Mucosa of gallbladder (tissue), 1 donor: ENCODE measurements around the gene RBM33. TPM values are rescaled to one million over a fixed set of nuclear protein-coding genes. Genes with fewer than 3 reads are reported as not detected.
"Not testable (repeated sequence)": the region's sequence is repeated elsewhere in the genome, so short reads cannot be mapped to it uniquely, and the experiment has no call there.

Experiments
- DNase-seq: peaks from one replicate; pipeline ENCODE4 v3.0.0-alpha.2; 2020; ENCODE audit warnings: low spot score
- total RNA-seq: library from RNA; stranded (reverse); gene quantifications from one replicate; pipeline ENCODE4 v1.2.1, GENCODE V29; 2021
- donor health status: DM: no; HTN: no; CAD: no.

The RBM33 gene
- total RNA-seq, 1 donor from 2014 or later = 59.1 TPM

GRCh38 chr7:155660758-155661093 is 16.3 kb downstream of the RBM33 start:
- DNase-seq = no peak

DNA sequence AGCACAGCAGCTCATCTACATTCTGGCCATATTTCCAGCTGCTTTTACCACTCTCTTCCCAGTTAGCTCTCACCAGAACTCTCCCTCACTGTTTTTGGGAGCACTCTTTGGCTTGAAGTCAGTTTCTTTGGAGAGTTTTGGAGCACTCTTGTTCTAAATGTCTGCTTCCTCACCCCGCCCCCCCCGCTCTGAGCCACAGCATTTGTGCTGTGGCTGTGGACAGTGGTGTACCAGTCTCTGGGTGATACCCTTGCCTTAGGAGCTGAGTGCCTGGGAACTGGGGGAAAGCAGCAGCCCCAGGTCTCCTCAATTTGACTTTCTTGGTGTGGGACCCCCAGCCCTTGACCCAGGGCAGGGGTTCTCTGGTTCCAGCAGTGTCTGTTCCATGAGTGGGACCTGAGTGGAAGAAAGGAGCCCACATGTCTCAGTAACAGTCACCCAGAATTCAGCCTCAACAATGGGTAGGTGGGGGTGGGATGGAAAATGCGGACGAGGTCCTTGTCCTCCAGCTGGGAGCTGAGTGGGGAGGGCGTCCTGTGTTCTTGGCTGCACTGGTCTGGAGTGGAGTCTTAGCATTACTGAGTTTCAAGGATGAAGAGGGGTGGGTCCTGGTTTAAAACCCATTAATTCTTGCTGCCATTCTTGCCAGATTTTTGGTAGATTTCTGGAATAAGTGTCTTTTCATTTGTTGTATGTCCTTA is 18.0 kb downstream of the RBM33 start:
- DNase-seq = no peak

DNA sequence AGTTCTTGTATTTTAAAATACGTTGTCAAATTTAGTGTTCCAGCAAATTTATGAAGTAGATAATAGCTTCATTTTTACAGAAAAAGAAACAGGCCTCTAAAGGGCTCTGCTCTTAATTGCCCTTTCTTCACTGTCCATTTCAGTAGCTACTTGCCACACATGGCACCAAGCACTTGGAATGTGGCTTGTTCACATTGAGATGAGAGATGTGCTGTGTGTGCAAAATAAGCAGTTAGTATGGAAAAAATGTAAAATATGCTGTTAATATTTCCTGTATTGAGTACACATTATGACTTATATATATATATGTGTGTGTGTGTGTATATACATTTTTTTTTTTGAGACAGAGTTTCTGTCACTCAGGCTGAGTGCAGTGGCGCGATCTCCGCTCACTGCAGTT is 19.5 kb downstream of the RBM33 start:
- no peak for DNase-seq

- DNase-seq = no peak
These were observed 20.9 kb downstream of the RBM33 start for GRCh38 chr7:155665079-155665956.

DNA sequence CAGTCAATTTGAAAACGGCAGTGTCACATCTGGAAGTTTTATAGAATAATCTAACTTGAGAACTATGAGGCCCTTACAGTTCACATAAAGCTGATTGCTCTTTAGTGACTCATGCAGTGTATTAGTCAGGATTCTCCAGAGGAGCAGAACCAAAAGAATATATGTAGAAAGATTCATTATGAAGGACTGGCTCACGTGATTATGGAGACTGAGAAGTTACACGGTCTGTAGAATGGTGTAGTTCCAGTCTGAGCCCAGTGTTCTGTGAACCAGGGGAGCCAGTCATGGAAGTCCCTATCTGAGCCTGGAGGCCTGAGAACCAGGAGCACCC is 21.5 kb downstream of the RBM33 start:
- DNase-seq = no peak

- DNase-seq = no peak
These were observed 22.9 kb downstream of the RBM33 start for GRCh38 chr7:155667241-155667829.

GRCh38 chr7:155669717-155670505 is 25.4 kb downstream of the RBM33 start:
- DNase-seq = no peak

- DNase-seq = no peak
These were observed 26.1 kb downstream of the RBM33 start for GRCh38 chr7:155670521-155670920.

GRCh38 chr7:155674556-155674955 is 30.1 kb downstream of the RBM33 start:
- DNase-seq = no peak

- no peak for DNase-seq
These were observed 31.6 kb downstream of the RBM33 start for GRCh38 chr7:155676052-155676451.

DNA sequence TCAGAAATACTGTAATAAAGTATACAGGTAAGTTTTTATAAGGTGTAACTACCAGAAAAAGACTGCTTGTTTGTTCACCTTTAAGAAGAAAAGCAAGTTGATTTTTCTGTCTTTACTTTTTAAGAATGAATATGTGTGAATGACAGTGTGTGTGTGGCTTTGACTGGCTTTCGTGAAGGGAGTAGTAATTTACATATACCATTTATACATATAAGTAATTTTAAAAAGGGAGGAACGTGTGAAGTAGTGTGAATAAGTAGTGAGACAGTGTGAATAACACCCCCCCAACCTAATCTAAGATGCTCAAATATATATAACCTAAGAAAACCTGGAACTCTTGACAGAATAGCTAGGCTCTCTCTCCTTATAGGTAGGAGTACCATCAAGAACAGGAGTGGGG is 33.2 kb downstream of the RBM33 start:
- no peak for DNase-seq

DNA sequence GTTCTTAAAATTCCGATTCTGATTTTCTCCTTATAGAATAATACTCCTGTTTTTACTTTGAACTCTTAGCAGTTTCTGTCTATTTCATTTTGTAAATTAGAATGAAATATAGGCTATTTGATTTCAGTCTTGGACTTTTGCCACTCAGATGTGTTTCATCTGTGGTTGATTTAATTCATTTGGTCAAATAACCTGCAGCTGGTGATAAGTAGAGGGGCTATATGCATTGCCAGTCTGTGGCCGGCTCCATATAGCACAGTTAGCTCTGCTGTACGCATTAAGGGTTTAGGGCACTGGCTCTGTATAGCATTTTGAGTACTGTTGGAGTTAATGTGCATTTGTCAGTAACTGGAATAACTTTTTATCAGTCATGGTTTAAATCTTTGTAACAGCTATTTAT is 35.7 kb downstream of the RBM33 start:
- no peak for DNase-seq

DNA sequence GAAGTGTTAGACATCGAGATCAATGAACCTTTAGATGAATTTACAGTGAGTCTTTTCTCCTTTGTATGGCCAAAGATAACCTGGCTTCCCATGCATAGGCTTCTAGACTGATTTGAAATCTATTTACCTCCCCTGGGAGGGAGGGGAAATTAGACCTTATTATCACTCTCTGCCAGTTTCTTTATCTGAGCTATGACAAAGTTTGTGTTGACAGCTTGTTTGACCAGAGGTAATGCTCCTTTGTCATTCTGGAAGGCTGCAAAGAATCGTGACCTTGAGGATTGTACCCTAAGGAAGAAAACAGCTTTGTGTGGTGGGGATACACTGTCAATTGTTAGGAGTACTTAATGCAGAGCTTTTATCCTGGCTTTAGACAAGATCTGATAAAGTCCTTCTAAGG is 36.4 kb downstream of the RBM33 start:
- DNase-seq = no peak

DNA sequence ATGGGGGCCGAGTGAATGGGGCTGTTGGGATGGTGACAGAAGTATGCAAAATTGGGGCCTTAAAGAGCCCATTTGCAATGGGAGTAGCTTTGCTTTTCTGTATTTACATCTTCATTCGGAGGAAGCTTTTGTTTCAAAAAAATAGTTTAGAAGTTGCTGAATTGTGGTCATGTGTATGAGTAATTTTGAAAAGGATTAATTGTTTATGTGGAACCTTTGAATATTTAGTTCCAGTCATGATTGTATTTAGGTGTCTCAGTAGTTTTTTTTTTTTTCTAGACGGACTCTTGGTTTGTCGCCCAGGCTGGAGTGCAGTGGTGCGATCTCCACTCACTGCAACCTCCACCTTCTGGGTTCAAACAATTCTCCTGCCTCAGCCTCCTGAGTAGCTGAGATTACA is 37.2 kb downstream of the RBM33 start:
- DNase-seq = no peak

DNA sequence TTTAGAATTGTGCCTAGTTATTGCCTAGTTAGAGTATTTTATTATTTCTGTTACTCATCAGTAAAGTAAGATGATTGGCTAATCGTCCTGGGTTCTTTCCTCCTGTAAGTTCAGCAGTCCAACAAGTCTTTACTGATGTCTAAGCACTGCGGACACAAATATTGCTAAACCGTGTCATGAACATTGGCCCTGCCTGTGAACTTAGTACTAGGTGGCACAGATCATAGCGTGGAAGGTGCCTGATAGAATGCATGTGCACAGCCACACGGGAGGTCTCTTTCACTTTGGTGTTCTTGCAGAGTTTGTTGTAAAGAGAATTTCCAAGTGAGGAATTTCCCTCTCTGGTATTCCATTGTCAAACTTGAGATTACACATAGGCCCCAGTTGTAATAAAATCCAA is 38.0 kb downstream of the RBM33 start:
- no peak for DNase-seq

GRCh38 chr7:155683098-155683497 is 38.6 kb downstream of the RBM33 start:
- DNase-seq = no peak

DNA sequence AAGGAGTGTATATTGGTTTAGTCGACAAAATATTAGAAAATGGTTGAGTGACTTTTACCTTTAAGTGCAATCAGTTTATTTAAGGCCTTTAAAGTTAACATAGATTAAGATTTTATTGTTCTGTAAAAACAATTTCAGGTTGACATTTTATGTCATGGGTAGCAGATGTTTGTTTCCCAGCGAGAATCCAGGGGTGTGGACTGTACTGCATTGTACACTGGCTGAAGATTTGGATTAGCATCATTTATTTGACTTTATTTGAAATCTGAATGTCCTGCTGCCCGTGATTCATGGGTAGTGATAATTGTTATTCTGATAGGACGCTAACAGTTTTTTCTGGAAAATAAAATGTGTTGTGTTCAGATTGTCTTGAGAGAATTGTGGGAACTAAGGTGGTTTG is 39.3 kb downstream of the RBM33 start:
- DNase-seq = no peak

DNA sequence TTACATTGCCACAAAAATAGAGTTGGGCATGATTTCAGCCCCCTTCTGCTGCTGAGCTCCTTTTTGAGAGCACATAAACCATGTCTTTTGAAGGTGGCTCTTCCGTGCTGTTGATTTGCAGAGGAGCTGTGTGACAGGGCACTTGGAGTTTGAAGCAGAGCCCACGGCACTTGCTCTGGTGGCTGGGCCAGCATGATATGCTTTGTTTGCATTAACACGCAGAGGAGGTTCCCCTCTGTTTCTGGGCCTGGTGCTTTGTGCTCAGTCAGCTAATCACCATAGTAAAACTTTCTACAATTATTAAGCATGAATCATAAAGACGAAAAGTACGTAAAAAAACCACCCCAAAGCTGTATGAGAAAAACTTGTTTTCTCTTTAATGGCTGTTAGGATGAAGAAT is 40.1 kb downstream of the RBM33 start:
- no peak for DNase-seq

- DNase-seq = no peak
These were observed 40.8 kb downstream of the RBM33 start for GRCh38 chr7:155685070-155685790.

- DNase-seq = no peak
These were observed 41.3 kb downstream of the RBM33 start for GRCh38 chr7:155685791-155686160.

DNA sequence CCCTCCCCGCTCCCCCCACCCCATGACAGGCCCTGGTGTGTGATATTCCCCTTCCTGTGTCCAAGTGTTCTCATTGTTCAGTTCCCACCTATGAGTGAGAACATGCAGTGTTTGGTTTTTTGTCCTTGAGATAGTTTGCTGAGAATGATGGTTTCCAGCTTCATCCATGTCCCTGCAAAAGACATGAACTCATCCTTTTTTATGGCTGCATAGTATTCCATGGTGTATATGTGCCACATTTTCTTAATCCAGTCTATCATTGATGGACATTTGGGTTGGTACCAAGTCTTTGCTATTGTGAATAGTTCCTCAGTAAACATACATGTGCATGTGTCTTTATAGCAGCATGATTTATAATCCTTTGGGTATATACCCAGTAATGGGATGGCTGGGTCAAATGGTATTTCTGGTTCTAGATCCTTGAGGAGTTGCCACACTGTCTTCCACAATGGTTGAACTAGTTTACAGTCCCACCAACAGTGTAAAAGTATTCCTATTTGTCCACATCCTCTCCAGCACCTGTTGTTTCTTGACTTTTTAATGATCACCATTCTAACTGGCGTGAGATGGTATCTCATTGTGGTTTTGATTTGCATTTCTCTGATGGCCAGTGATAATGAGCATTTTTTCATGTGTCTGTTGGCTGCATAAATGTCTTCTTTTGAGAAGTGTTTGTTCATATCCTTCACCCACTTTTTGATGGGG is 42.3 kb downstream of the RBM33 start:
- DNase-seq = not testable (repeated sequence)
